Hepatocyte (in vitro differentiated cells): Measurements from ENCODE around the gene GMPR.

ENCODE experiments used
- EZH2phosphoT487 ChIP-seq: fragments of 200-600 bp; sonication (generic); IDR thresholded peaks from one replicate; pipeline ENCODE4 v1.6.1; 2018; ENCODE audit warnings: antibody characterized with exemption, mild to moderate bottlenecking, low read depth, moderate library complexity; ENCODE audit not compliant: unreplicated experiment, severe bottlenecking
- TF ChIP-seq, protein P1 (sequence below): fragments of 200-600 bp; sonication (generic); IDR thresholded peaks from 2 replicates; pipeline ENCODE4 v1.5.1; 2016; ENCODE audit warnings: antibody characterized with exemption, mild to moderate bottlenecking; ENCODE audit not compliant: poor library complexity

DNA sequence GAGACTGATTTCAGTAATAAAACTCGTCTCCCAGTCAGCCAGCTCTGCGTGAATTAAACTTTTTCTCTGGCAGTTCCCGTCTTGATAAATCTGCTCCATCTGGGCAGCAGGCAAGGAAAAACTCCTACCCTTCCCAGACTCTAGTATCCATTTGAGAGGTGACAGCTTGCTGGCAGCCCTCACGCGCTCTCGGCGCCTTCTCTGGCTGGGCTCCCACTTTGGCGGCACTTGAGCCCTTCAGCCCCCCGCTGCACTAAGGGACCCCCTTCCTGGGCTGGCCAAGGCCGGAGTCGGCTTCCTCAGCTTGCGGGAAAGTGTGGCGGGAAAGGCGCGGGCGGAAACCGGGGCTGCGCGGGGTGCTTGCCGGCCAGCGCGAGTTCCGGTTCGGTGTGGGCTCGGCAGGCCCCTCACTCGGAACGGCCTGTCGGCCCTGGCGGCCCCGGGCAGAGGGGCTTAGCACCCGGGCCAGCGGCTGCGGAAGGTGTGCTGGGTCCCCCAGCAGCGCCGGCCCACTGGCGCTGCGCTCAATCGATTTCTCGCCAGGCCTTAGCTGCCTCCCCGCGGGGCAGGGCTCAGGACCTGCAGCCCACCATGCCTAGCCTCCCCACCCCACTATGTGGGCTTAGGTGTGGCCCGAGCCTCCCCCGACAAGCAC lies 21.8 kb upstream of the GMPR start:
- TF ChIP-seq, protein P1, sequence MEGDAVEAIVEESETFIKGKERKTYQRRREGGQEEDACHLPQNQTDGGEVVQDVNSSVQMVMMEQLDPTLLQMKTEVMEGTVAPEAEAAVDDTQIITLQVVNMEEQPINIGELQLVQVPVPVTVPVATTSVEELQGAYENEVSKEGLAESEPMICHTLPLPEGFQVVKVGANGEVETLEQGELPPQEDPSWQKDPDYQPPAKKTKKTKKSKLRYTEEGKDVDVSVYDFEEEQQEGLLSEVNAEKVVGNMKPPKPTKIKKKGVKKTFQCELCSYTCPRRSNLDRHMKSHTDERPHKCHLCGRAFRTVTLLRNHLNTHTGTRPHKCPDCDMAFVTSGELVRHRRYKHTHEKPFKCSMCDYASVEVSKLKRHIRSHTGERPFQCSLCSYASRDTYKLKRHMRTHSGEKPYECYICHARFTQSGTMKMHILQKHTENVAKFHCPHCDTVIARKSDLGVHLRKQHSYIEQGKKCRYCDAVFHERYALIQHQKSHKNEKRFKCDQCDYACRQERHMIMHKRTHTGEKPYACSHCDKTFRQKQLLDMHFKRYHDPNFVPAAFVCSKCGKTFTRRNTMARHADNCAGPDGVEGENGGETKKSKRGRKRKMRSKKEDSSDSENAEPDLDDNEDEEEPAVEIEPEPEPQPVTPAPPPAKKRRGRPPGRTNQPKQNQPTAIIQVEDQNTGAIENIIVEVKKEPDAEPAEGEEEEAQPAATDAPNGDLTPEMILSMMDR, result no peak
- TF ChIP-seq EZH2phosphoT487, result no peak
